ENCODE measurements around the gene SLIT1.

SLIT1 gene

DNA sequence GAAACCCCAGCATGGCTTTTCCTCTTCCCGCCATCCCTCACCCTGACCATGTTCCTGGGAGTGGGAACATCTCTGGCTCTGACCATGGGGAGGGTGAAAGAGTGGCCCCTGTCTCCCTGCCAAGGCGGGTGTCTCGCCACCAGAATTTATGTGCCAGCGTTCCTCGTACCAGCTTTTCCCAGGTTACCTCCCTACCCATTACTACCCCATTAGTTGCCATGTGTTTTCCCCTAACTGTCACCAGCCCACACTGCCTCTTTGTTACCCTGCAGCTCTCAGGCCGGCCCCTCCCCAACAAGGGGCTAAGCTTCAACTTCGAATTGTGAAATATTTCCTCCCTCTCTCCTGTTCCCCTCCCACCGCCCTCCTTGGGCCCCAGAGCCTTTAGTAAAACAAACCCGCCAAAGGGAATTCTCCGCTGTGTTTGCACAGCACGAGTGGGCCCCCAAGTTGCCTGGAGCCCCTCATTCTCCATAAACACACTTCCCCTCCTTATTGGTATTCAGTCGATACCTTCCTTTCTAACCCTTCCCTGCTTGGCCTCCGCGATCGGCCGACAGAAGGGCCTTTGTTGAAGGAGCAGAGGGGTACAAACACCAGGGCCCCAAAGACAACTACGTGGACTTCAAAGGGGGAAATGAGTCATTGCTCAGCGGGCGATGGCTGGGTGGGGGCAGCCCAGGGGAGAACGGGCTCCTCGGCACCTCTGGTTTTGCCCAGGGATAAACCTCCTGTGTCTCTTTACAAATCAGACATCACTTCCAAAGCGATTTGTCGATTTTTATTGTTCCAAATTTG is 45.5 kb downstream of the SLIT1 start:
- DNase-seq (ENCODE audit: low read depth in 2 of 2): no peak

DNA sequence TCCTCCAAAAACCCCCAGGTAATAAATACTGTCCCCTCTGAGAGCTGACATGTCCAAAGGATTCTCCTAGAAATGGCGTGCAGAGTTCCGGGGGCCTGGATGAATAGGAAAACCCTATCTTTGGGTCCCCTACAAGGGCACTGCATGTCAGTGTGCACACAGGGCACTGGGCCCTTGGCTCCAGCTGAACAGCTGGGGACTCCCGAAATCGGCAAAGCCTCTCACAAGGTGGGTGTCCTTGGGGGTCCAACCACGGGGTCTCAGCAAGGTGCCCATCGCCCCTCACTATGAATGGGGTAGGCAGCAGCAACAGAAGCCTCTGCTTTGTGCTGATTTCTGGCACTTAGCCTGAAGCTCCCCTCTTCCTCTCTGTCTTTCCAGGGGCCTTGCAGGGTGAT is 46.1 kb downstream of the SLIT1 start:
- no peak for DNase-seq (ENCODE audit: low read depth in 2 of 2)

DNA sequence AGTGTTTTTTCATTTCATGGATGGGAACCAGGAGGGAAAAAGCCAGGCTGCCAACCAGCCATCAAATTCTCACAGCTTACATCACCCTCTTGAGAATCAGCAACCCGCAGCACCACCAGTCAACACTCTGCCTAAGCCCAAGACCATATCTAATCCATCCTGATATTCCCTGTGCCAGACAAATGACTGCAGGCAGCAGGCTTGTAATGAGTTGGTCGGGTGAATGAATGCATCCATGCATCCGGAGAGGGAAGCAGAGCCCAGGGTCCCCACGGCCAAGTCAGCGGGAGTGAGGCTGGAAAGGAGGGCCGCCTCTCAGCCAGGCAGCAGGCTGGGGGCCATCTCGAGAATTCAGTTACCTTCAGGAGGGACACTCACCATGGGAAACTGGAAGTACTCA is 46.9 kb downstream of the SLIT1 start:
- no peak for DNase-seq (ENCODE audit: low read depth in 2 of 2)

DNA sequence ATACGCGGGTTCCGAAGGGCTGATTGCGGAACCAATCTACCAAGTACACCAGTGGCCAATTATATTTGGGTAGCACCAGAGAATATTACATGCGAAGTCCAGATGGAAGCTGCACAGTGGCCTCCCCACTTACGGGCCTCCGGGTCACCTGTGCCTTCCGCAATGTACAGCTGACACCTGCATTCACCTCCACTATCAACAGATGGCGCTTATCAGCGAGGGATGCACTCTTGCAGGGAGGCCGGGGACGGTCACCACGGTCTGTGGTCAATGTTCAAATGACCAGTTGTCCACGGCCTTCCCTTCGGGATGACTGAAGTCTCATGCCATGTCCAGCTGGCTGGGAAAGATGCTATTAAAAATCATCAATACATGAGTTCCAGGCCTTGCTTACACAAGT is 47.6 kb downstream of the SLIT1 start:
- DNase-seq (ENCODE audit: low read depth in 2 of 2): no peak

DNA sequence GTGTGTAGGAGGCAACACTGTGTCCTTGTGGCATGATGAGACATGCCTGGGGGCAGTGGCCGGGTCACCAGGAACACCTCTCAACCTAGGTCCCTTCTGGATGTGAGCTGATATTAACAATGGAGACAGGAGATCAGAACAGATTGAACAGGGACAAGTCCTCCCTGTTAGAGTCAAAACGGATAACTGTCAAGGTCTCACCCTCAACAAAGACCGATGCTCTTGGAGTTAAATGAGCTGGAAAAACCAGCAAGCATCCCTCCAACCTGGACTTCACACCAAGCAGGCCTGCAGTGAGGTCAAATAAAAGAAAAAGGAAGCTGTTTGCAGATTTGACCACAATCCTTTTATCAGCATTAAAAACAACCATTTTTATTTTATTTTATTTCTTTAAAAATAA is 49.0 kb downstream of the SLIT1 start:
- no peak for DNase-seq (ENCODE audit: low read depth in 2 of 2)

DNA sequence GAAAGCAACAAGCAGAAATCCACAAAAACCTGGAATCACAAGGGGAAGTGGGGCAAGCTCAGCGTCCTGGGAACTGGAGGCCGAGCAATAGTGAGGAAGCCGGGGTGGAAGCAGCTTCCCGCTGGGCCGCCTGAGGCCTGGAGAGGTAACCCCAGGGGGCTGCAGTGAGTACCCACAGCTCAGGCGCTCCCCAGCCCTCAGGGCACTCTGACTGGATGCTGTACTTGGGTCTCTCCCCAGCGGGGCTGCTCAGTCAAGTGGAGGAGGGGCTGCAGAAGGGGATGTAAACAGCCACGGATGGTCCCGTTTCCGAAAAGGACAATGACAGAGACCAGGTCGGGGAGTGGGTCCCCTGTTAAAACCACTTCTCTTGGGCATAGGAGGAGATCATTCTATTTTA is 50.3 kb downstream of the SLIT1 start:
- no peak for DNase-seq (ENCODE audit: low read depth in 2 of 2)

DNA sequence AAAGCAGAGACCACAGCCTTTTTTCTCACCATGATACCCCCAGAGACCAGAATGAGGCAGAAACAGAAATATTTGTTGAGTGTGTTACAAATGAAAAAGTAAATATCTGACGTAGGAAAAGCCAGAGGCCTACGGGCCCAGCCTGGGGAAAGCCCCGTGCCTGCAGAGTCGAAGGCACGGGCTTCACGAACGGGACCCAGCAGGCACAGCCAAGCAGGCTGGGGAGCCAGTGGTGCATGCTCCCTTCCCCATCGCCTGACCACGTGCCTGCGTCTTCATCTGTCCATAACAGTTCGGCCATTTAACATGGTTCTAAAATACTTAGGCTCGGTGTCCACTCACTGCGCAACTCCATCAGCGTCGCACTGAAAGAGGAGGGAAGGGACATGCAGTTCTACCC is 50.8 kb downstream of the SLIT1 start:
- DNase-seq (ENCODE audit: low read depth in 2 of 2): no peak

DNA sequence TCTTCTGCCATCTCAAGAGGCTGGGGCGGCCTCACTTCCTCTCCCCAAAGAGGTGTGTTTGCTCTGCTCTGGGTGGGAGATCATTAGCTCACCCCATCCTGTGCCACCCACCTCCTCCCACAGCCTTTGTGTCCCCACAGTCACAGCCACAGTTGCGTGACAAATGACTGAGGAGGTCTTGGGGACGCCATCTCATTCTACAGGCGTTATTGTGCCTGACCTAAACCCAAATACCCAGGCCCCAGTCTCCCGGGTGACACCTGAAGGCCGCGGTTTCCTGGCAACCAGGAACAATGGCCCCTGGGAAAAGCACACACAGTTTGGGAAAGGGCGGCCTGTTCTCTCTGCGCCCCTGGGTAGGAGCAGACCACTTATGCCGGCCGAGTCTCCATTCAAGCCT is 51.6 kb downstream of the SLIT1 start:
- DNase-seq (ENCODE audit: low read depth in 2 of 2): no peak

DNA sequence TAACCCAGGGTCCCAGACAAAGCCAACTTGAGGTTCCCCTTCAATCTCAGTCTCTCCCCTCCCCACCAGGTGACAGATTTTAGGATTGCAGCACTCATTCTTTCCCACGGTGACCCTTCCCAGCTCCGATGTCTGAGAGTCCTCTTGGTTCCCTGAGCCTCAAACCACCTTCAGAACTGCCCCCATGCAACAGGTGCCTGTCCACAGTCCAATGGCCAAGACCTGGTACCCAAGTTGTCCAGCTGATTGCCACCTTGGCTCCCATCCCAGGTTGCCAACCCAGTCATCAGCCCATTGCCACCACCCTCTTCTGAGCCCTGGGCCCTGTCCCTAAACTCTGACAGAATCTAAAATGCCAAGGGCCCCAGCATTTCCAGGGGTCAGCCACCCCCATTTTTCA is 53.5 kb downstream of the SLIT1 start:
- DNase-seq (ENCODE audit: low read depth in 2 of 2): no peak

DNA sequence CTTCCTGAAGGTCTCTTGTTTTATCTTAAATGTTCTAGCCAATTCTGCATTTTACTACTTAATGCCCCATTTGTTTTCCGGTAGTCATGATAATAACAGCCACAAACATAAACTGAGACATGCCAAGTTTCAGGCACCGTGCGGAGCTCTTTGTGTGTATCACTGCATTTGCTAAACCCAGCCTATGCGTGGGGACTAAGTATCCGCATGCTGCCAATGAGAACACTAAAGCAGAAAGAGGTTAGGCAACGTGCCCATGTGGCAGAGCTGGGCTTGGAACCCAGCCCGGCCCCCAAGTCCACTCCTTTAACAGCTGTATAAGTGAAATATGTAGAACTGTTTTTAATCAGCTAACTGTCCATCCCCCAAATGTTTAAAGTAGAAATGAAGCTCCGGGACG is 54.1 kb downstream of the SLIT1 start:
- no peak for DNase-seq (ENCODE audit: low read depth in 2 of 2)

DNA sequence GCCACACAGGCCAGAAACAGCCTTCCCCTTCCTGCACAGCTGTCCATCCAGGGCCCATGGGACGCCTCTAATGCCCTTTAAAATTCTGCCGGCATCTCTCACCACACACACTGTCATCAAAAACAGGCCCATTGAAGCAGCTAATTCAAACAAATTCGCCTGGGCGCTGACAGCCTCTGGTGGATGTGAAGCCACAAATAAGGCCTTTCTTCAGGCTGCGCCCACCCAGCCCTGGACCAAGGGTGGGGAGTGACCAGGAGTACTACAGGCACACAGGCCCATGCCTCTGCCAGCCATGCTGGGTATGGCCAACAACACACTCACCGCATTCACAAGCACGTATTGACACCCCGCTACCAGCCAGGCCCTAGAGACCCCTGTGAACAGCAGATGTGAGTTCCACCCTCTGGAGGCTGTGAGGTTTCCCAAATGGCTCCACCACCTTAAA is 54.6 kb downstream of the SLIT1 start:
- no peak for DNase-seq (ENCODE audit: low read depth in 2 of 2)

DNA sequence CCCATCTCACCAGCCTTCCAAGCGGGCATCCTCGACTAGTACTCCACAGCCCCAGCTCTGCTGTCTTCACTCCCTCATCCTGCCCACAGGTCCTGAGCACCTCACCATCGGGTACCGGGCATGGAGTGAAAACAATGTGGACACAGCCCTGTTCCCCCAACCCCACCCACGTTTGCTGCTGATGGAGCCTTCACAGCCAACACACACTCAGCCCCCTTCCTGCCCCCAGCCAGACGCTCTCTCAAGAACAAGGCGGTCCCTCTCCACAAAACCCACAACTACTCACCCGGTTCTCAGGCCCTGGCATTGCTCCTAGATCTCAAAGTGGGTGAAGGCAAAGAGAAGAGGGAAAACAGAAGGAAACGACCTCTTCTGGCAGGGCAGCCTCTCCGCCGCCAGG is 56.1 kb downstream of the SLIT1 start:
- DNase-seq (ENCODE audit: low read depth in 2 of 2): no peak

DNA sequence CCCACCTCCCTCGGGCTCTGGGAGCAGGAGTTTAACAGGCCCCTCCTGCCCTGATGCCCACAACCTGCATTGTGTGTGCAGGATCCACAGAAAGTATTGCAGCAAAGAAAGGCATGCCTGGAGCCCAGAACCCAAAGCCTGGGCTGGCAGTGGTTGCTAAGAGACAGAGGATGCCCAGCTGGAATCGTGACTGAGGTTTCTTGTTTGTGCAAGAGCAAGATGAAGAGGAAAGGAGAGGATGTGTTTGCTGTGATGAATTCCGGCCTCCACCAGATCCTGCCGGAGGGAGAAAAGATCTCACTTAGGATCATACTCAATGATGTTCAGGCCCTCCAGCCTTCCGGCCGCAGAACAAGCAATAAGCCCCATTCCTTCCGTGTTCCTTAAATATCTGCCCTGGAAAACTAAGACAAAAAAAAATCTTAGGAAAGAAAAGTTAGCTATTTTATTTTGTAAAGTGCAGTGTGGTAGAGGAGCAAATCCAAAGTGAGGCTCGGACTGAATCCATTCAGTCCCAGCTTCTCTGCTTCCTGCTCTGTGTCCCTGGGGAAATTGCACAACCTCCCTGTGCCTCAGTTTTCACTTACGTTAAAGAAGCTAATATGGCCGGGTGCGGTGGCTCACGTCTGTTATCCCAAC is 57.1 kb downstream of the SLIT1 start:
- no peak for DNase-seq (ENCODE audit: low read depth in 2 of 2)

DNA sequence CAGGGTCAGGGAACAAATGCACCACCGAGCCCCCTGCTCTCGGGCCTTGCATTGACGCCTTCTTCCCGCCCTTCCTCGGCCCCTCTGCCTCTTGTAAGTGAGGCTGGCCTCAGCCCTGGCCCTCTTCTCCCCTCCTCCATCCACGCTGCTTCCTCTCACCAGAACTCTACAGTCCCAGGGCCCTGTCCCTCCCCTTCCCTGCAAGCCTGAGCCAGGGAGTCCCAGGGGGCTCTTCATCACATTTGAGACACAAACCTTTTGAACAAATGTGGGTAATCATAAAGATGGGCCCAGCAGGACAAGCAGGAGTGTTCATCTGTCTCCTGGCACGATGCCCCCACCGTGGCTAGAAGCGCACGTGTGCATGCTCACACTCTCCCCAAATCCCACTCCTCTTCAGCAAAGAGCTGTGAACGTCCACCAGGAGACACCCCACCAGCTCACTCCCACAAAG is 57.7 kb downstream of the SLIT1 start:
- no peak for DNase-seq (ENCODE audit: low read depth in 2 of 2)

DNA sequence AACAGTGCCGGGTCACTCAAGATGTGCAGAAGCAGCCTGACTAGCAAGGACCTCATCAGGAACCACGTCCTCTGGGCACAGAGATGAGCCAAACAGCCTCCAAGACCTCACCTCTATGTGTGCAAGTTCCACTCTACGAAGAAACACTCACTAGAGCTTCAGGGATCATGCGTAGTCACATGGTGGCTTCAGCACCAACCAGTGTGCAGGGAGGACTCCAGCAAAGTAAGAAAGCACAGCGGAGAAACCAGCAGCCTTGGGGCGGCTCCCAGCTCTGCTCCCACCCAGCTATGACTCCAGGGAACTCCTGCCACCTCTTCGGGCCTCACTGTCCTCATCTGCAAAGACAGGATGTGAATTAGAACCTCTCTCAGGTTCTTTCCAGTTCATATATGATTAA is 58.2 kb downstream of the SLIT1 start:
- DNase-seq (ENCODE audit: low read depth in 2 of 2): no peak

DNA sequence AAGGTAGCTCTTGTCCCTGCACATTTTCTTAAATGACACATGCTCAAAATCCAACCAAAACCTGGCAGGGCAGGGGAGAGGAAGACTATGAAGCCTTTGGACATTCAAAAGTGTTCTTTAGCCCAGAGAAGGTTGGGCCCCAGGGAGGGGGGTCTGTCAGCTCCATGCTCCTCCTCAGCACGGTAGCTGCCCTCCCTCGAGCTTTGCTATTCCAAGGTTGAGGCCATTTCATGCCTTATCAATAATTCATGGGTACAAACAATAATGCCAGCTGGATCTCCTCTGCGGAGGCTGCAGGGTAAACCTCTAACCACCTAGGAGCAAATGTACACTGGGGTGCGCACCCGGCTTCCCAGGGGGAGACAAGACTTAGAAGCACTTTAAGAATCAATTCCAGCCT is 61.5 kb downstream of the SLIT1 start:
- DNase-seq (ENCODE audit: low read depth in 2 of 2): no peak

DNA sequence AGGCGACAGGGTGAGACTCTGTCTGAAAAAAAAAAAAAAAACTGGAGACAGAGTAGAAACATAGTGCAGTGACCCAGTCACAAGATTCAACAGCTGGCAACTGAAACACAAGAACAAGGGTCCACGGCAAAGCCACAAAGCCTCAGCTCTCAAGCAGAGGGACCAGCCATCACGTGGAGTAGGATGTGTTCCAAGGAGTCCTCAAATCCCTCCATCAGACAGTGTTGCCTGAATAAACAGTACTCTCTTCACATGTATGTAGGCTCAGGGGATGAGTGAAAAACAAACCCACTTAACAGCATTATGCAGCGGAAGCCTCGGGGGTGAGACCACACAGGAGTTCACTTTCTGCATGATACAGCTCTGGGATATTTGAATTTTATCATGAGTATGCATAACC is 62.0 kb downstream of the SLIT1 start:
- no peak for DNase-seq (ENCODE audit: low read depth in 2 of 2)

DNA sequence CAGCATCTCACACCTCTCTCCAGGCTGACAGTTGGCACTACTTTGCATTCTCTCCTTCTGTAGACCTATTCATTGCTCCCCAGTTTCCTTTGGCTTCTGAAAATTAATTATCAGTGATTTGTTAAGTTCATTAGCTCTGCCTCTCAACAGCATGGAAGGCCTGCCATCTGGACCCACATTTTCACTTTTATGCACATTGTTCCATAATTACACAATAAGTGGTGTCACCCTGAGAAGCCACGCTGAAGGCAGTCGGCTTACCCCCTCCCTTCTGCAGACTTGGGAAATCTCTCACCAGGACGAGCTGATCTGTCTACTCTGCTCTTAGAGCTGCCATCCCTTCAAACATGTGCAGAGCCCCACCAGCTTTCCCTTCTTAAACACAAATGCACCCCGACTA is 64.7 kb downstream of the SLIT1 start:
- no peak for DNase-seq (ENCODE audit: low read depth in 2 of 2)

DNA sequence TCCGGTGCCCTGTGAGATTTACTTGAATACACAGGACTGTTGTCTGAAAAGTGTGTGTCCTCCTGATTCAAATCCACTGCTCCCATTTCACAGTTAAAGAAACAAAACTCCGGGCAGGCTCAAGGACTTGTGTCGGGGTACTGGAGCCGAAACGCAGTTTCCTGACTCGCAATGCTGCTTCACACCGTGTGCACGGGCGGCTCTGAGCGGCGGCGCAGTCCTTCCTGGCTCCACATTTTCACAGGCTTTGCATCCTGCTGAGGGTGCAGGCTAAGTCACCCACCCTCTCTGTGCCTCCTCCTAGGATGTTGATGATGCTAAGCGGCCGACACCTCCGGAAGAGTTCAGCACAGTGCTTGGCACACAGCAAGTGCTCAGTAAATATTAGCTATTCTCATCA is 65.4 kb downstream of the SLIT1 start:
- DNase-seq (ENCODE audit: low read depth in 2 of 2): no peak

DNA sequence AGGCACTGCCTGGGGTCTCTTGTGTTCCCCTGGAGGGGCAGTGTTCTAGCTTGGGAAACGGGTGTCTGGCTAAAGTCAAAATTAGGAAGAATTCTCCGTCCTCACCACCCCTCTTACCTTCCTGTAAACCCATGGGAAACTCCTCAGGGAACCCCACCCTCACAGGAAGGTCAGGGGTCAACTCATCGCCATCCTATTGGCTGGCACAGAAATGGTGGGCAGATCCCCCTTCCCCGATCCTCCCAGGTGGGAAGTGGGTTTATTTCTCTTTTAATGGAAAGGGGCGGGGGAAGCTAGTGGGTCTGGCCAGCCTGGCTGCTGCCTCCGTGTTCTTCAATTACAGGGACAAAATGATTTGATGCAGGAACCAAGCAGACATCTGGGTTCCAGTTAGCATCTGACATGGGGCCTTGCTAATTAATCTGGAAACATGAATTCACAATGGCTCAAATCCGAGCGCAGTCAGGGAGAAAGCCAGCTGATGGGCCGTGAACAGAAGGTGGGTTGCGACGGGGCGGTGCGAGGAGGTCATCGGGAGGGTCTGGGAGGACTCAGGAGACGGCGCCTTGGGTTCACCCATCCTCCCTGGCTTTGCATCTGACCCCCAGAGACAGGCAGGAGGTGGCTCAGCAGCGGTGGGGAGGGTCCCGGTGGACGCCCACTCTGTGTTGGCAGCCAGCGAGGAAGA is 66.6 kb downstream of the SLIT1 start:
- DNase-seq (ENCODE audit: low read depth in 2 of 2): no peak

DNA sequence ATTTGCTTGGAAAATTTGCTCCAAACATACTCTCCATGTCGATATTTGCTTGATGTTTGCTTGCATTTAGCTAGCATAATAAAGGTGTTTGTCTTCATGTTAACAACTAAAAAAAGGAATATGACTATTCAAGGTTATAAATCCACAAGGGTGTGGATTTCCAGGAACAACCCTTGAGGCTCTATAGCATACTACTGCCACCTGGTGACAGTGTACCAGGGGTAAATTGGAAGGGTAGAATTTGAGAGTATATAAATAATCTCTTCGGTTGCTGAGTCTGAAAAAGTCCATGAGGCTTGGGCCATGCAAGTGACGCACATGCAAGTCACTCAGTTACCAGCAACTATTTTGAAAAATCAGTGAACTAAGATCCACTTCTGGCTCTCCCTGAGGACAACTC is 68.4 kb downstream of the SLIT1 start:
- DNase-seq (ENCODE audit: low read depth in 2 of 2): no peak

DNA sequence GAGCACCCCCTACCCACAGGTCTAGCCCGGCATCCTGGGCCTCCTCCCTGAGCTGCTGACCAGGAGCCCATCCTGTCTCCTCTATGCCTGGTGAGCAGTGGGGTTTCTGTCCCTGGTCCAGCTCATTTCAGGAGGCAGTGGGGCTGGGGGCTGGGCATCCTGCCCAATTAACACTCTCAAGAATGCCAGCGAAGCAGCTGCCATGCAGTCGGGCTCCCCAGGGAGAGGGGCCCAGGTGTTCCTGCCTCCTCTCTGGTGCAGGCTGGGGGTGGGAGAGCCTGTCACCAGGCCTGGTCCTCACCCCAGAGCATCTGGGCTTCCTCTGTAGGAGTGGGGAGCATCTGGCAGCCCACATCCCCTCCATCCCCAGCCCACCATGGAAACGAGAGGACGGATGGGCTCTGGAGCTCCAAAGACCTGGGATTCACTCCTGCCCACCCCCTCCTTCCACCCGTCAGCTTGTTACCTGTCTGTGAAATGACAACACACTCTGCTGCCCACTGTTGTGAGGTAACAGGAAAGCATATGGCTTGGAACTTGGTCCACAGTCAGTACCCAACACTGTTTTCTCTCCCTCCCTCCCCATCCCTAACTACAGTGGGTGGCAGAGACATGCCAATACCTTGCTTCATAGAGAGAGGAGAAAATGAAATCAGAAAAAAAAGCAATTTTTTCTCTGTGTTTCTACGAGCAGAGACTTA is 69.1 kb downstream of the SLIT1 start:
- no peak for DNase-seq (ENCODE audit: low read depth in 2 of 2)
